ENCODE data around the gene VWA3B. TPM values are rescaled to one million over a fixed set of nuclear protein-coding genes. Genes with fewer than 3 reads are reported as not detected.

VWA3B gene
- total RNA-seq, 4 donors from 2014 or later: 0.30 to 6.1 (median 2.5) TPM; not detected in 1

DNA sequence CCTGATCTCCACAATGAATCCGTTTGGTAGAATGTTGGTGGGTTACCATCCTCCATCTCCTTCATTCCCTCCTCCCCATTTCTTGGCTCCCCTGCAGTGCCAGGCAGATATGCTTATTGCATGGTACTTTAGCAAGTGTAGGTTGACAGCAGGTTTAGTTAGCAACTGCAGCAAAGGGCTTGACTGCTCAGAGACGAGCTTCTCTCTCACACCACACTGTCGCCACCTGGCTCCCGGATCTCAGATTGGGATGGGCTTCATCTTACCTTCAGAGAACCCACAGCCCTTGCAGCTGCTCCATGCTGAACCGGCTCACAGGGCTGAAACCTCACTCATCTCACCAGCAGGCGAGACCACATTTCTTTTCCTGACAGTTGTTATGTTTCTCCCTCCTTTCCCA lies 88.8 kb downstream of the VWA3B start:
- no peak overlapping the region for H3K4me3 ChIP-seq
- TF ChIP-seq EP300 (IDR thresholded peaks at IDR 0.05): no peak
- TF ChIP-seq, protein P1, sequence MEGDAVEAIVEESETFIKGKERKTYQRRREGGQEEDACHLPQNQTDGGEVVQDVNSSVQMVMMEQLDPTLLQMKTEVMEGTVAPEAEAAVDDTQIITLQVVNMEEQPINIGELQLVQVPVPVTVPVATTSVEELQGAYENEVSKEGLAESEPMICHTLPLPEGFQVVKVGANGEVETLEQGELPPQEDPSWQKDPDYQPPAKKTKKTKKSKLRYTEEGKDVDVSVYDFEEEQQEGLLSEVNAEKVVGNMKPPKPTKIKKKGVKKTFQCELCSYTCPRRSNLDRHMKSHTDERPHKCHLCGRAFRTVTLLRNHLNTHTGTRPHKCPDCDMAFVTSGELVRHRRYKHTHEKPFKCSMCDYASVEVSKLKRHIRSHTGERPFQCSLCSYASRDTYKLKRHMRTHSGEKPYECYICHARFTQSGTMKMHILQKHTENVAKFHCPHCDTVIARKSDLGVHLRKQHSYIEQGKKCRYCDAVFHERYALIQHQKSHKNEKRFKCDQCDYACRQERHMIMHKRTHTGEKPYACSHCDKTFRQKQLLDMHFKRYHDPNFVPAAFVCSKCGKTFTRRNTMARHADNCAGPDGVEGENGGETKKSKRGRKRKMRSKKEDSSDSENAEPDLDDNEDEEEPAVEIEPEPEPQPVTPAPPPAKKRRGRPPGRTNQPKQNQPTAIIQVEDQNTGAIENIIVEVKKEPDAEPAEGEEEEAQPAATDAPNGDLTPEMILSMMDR (IDR thresholded peaks at IDR 0.05): no peak
- TF ChIP-seq POLR2A (IDR thresholded peaks at IDR 0.05): no peak
- H3K36me3 ChIP-seq: no peaks in the 10 kb centered on the region
- H3K9me3 ChIP-seq: no peaks in the 10 kb centered on the region
- no peaks in the 10 kb centered on the region for H3K4me1 ChIP-seq
- peaks cover 0 to 9% of the 10 kb centered on the region in 2 donors for H3K27me3 ChIP-seq
- no peak overlapping the region for H3K27ac ChIP-seq
- WGBS, 2 donors: 51 to 52% methylated on average over 6 of the region's 6 CpGs
- DNase-seq (ENCODE audit: low spot score in 2 of 2): no peak

- Histone ChIP-seq H3K27ac (no peak overlapping the region), H3K36me3 (no peaks in the 10 kb centered on the region), H3K27me3 (peaks cover 0 to 9% of the 10 kb centered on the region in 2 donors), H3K9me3 (no peaks in the 10 kb centered on the region), H3K4me3 (no peak overlapping the region), H3K4me1 (no peaks in the 10 kb centered on the region)
- no peak for DNase-seq (ENCODE audit: low spot score in 2 of 2)
- TF ChIP-seq EP300 (IDR thresholded peaks at IDR 0.05) (no peak), POLR2A (IDR thresholded peaks at IDR 0.05) (no peak)
- TF ChIP-seq, protein P1 (IDR thresholded peaks at IDR 0.05): no peak
- WGBS, 2 donors: 30 to 32% methylated on average over 2 of the region's 2 CpGs
Observed at GRCh38 chr2:98177286-98177685, 90.3 kb downstream of the VWA3B start.

DNA sequence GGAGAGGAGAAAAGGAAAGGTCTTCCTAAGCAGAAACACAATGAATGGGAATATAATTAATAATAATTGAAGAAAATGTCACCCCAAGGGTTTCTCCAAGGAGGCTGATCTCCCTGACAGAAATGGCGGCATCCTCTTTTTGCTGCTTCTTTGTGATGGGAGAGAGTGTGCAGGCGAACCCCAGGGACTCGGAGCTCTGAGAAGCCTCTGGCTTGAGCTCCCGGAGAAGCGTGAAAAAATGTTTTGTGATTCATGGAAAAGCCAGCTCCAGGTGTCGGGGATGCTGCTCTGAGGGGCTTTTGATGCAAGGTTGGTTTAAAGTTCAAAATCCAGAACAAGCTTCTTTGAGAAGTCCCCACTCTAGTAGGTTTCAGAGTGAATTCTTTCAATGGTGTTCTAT lies 91.0 kb downstream of the VWA3B start:
- 55 to 69% methylated on average over 6 of the region's 6 CpGs for WGBS, 2 donors
- TF ChIP-seq, protein P1 (IDR thresholded peaks at IDR 0.05): no peak
- no peak for TF ChIP-seq EP300 (IDR thresholded peaks at IDR 0.05)
- TF ChIP-seq POLR2A (IDR thresholded peaks at IDR 0.05): no peak
- no peak overlapping the region for H3K27ac ChIP-seq
- no peak for DNase-seq (ENCODE audit: low spot score in 2 of 2)
- no peaks in the 10 kb centered on the region for H3K9me3 ChIP-seq
- no peaks in the 10 kb centered on the region for H3K36me3 ChIP-seq
- H3K4me1 ChIP-seq: no peaks in the 10 kb centered on the region
- peaks cover 0 to 9% of the 10 kb centered on the region in 2 donors for H3K27me3 ChIP-seq
- no peak overlapping the region for H3K4me3 ChIP-seq

DNA sequence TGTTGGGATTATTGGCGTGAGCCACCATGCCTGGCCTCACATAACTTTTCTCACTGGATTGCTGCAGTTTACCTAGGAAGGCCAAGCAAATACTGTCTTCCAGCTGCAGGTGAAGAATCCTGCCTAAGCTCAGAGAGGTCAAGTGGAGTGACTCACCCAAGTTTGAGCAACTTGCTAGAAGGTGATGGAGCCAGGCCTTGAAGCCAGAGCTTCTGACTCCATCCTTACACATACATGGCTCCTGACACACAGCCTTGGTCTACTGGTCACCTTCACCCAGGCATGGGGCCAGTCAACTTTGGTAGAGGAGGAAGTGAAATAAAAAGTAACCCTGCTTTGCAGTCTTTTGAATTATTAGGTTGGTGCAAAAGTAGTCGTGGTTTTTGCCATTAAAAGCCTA lies 93.5 kb downstream of the VWA3B start:
- Histone ChIP-seq H3K4me1 (no peaks in the 10 kb centered on the region), H3K4me3 (no peak overlapping the region), H3K9me3 (no peaks in the 10 kb centered on the region), H3K27me3 (peaks cover 0 to 9% of the 10 kb centered on the region in 2 donors), H3K36me3 (no peaks in the 10 kb centered on the region), H3K27ac (no peak overlapping the region)
- no peak for TF ChIP-seq EP300 (IDR thresholded peaks at IDR 0.05)
- TF ChIP-seq, protein P1 (IDR thresholded peaks at IDR 0.05): no peak
- TF ChIP-seq POLR2A (IDR thresholded peaks at IDR 0.05): no peak
- WGBS, 2 donors: 70 to 75% methylated on average over 2 of the region's 2 CpGs
- DNase-seq (ENCODE audit: low spot score in 2 of 2): no peak

- TF ChIP-seq, protein P1 (IDR thresholded peaks at IDR 0.05): no peak
- TF ChIP-seq POLR2A (IDR thresholded peaks at IDR 0.05) (no peak), EP300 (IDR thresholded peaks at IDR 0.05) (no peak)
- H3K9me3 ChIP-seq: no peaks in the 10 kb centered on the region
- WGBS, 2 donors: 37 to 54% methylated on average over 3 of the region's 3 CpGs
- DNase-seq (ENCODE audit: low spot score in 2 of 2): no peak
- no peaks in the 10 kb centered on the region for H3K4me1 ChIP-seq
- peaks cover 0 to 9% of the 10 kb centered on the region in 2 donors for H3K27me3 ChIP-seq
- no peak overlapping the region for H3K4me3 ChIP-seq
- no peak overlapping the region for H3K27ac ChIP-seq
- no peaks in the 10 kb centered on the region for H3K36me3 ChIP-seq
Observed at GRCh38 chr2:98181346-98181745, 94.4 kb downstream of the VWA3B start.

Data from tibial nerve (tissue), 4 donors.